Endothelial cell of umbilical vein (primary cell): ENCODE data around the gene CHRM4. TPM values are rescaled to one million over a fixed set of nuclear protein-coding genes. Genes with fewer than 3 reads are reported as not detected.

Experiments
- BruUV-seq: library from RNA; stranded (reverse); fragments of 400-500 nt; replicated peaks from 2 replicates; lab custom pipeline; 2021; lab: Mats Ljungman, UMichigan
- CTCF ChIA-PET: fragments of 300-600, 350-600 bp; sonication (Branson Sonifier 250); formaldehyde crosslinking; loops from one replicate; lab custom pipeline; 2021; ENCODE audit warnings: antibody characterized with exemption, inconsistent platforms; lab: Charles Lee
- POLR2A ChIA-PET: fragments of 300-600, 350-600 bp; sonication (Branson Sonifier 250); formaldehyde crosslinking; loops from one replicate; lab custom pipeline; 2021; ENCODE audit warnings: antibody characterized with exemption, inconsistent platforms; lab: Charles Lee
- DNase-seq: peaks from one replicate; pipeline ENCODE4 v3.0.0-alpha.2; 2011; ENCODE audit warnings: low read depth, low spot score
- FAIRE-seq: peaks from 2 replicates; lab custom pipeline; 2011; peaks lifted over from hg19 to GRCh38; lab: Jason Lieb, UNC
- H2AFZ ChIP-seq: 2 replicates; pipeline ENCODE4 v1.6.0; 2012; ENCODE audit warnings: low read depth, low read length, control low read depth, inconsistent platforms
- H3K27ac ChIP-seq: 2 replicates; pipeline ENCODE4 v1.5.1; 2011; ENCODE audit warnings: low read depth, mild to moderate bottlenecking, control low read depth, low read length, moderate library complexity; ENCODE audit not compliant: insufficient read depth
- H3K27me3 ChIP-seq, 2 experiments: 2 replicates each; pipeline versions ENCODE4 v1.6.0 to v1.6.1; 2011; ENCODE audit warnings: low read length in 2 of 2, mixed read lengths in 1 of 2; ENCODE audit not compliant: control insufficient read depth in 2 of 2, insufficient read depth in 2 of 2
- H3K36me3 ChIP-seq, 2 experiments: 2 replicates in 1 of 2; 3 replicates in 1 of 2; pipeline ENCODE4 v1.5.1; 2011; ENCODE audit warnings: low read length in 2 of 2, mild to moderate bottlenecking in 1 of 2, moderate library complexity in 1 of 2; ENCODE audit not compliant: control insufficient read depth in 2 of 2, insufficient read depth in 2 of 2; ENCODE audit errors: extremely low read depth in 1 of 2
- H3K4me1 ChIP-seq: 3 replicates; pipeline ENCODE4 v1.5.1; 2011; ENCODE audit warnings: mild to moderate bottlenecking, low read length; ENCODE audit not compliant: control insufficient read depth, insufficient read depth; ENCODE audit errors: extremely low read depth
- H3K4me2 ChIP-seq: 2 replicates; pipeline ENCODE4 v1.6.1; 2011; ENCODE audit warnings: low read length, control low read depth, mixed read lengths; ENCODE audit not compliant: insufficient read depth
- H3K4me3 ChIP-seq, 3 experiments: fragments of 200-600 bp in 1 of 3; sonication (generic), shearing (Covaris generic) in 1 of 3; replicated peaks in 1 of 3; 2 replicates each; pipeline ENCODE4 v1.5.1; 2011 to 2016; ENCODE audit warnings: control low read depth in 3 of 3, low read length in 3 of 3, mild to moderate bottlenecking in 2 of 3, inconsistent platforms in 1 of 3, low read depth in 1 of 3, moderate library complexity in 1 of 3; ENCODE audit not compliant: insufficient read depth in 1 of 3
- H3K79me2 ChIP-seq: 2 replicates; pipeline ENCODE4 v1.6.0; 2012; ENCODE audit warnings: low read length, inconsistent platforms; ENCODE audit not compliant: control insufficient read depth, insufficient read depth
- H3K9ac ChIP-seq: replicated peaks from 2 replicates; pipeline ENCODE3; 2011; ENCODE audit warnings: low read length, control low read depth; ENCODE audit not compliant: insufficient read depth; ENCODE audit errors: extremely low read depth
- H3K9me1 ChIP-seq: replicated peaks from 3 replicates; pipeline ENCODE4 v1.6.0; 2011; ENCODE audit warnings: mild to moderate bottlenecking, low read length; ENCODE audit not compliant: control insufficient read depth, insufficient read depth; ENCODE audit errors: extremely low read depth
- H3K9me3 ChIP-seq: replicated peaks from 2 replicates; pipeline ENCODE4 v1.5.1; 2012; ENCODE audit warnings: low read length, inconsistent platforms; ENCODE audit not compliant: control insufficient read depth, insufficient read depth
- H4K20me1 ChIP-seq: replicated peaks from 2 replicates; pipeline ENCODE3; 2011; ENCODE audit warnings: mild to moderate bottlenecking, low read length; ENCODE audit not compliant: control insufficient read depth, insufficient read depth; ENCODE audit errors: extremely low read depth
- CTCF ChIP-seq, 2 donors: IDR thresholded peaks; 1 replicate in 1 of 2; 2 replicates in 1 of 2; pipeline ENCODE4 v1.5.1; 2011; ENCODE audit warnings: low read length in 2 of 2, mild to moderate bottlenecking in 2 of 2, moderate library complexity in 2 of 2, control low read depth in 1 of 2, inconsistent platforms in 1 of 2, low read depth in 1 of 2; ENCODE audit not compliant: insufficient read depth in 1 of 2; ENCODE audit errors: extremely low read depth in 1 of 2
- EZH2 ChIP-seq: IDR thresholded peaks from 2 replicates; pipeline ENCODE4 v1.6.1; 2012; ENCODE audit warnings: borderline replicate concordance, low read depth, mild to moderate bottlenecking, moderate library complexity, low read length, inconsistent platforms; ENCODE audit not compliant: severe bottlenecking
- FOS ChIP-seq: IDR thresholded peaks from 2 replicates; pipeline ENCODE4 v1.6.1; 2011; ENCODE audit warnings: mild to moderate bottlenecking, low read length, moderate library complexity, borderline replicate concordance; ENCODE audit not compliant: insufficient read depth
- GATA2 ChIP-seq: IDR thresholded peaks from 2 replicates; pipeline ENCODE4 v1.7.0; 2011; ENCODE audit warnings: low read depth, mild to moderate bottlenecking, moderate library complexity, mixed read lengths, low read length; ENCODE audit not compliant: insufficient read length, insufficient read depth
- JUN ChIP-seq: IDR thresholded peaks from 2 replicates; pipeline ENCODE4 v1.6.1; 2011; ENCODE audit warnings: borderline replicate concordance, low read depth; ENCODE audit not compliant: insufficient read length, insufficient read depth
- MAX ChIP-seq: IDR thresholded peaks from 2 replicates; pipeline ENCODE4 v1.6.1; 2011; ENCODE audit not compliant: insufficient read depth, insufficient read length
- MYC ChIP-seq: IDR thresholded peaks from one replicate; pipeline ENCODE4 v1.6.1; 2011; ENCODE audit warnings: mild to moderate bottlenecking, low read depth, low read length
- POLR2A ChIP-seq: IDR thresholded peaks from 2 replicates; pipeline ENCODE4 v1.6.1; 2012; ENCODE audit warnings: low read depth, mild to moderate bottlenecking, control low read depth, low read length
- POLR2AphosphoS5 ChIP-seq: IDR thresholded peaks from 2 replicates; pipeline ENCODE4 v1.6.1; 2012; ENCODE audit warnings: low read depth, mild to moderate bottlenecking, control low read depth, low read length, moderate library complexity; ENCODE audit not compliant: insufficient read depth
- dilution Hi-C: fragments of 300-500 bp; cut with MboI; formaldehyde crosslinking; loops from one replicate; pipeline ENCODE4 v1.15.0; 2019; ENCODE audit warnings: low sequenced_read_pairs; ENCODE audit not compliant: extremely low pct_ligation_motif_present
- intact Hi-C: fragments of 100-400 bp; cut with micrococcal nuclease; formaldehyde crosslinking; loops from one replicate; pipeline ENCODE4 v1.10.0; 2022
- polyA plus RNA-seq, 4 experiments: library from polyadenylated mRNA; depleted of rRNA in 3 of 4; stranded (reverse) in 3 of 4; unstranded in 1 of 4; fragments of >200 nt; gene quantifications; 2 replicates each; pipeline versions ENCODE4 v1.2.1 to v1.2.3, GENCODE V29; 2011 to 2012; ENCODE audit warnings: missing spikeins in 1 of 4
- total RNA-seq: library from RNA; stranded (reverse); gene quantifications from 2 replicates; pipeline ENCODE4 v1.2.3, GENCODE V29; 2021

The CHRM4 gene
- total and polyA plus RNA-seq, 2 donors (not counting 3 experiments of a cell fraction or from before 2014, with no cell fraction given): 0.04 to 0.22 TPM

- Histone ChIP-seq H3K36me3 (no peaks in the 10 kb centered on the region), H3K9me1 (no peaks in the 10 kb centered on the region), H3K9ac (no peak overlapping the region), H3K4me1 (peaks cover 3% of the 10 kb centered on the region), H3K79me2 (no peaks in the 10 kb centered on the region), H3K27ac (no peak overlapping the region), H3K4me3 (no peak overlapping the region), H3K4me2 (no peak overlapping the region), H3K9me3 (no peaks in the 10 kb centered on the region), H4K20me1 (no peaks in the 10 kb centered on the region), H3K27me3 (peaks cover 32 to 34% of the 10 kb centered on the region in 2 experiments), H2AFZ (no peak overlapping the region)
- DNase-seq (no peak), FAIRE-seq (no peak)
- intact Hi-C loops (no loop called here), dilution Hi-C loops (no loop called here)
- ChIA-PET POLR2A (no interaction called here), CTCF (interaction anchor here (1.2 kb wide), 1 partner anchor 28 kb away, joined by 3 read pairs; no protein-coding TSS in a partner anchor)
- BruUV-seq: no TSS peak
- no peak for TF ChIP-seq POLR2A
- no peak for TF ChIP-seq FOS
- no peak for TF ChIP-seq POLR2AphosphoS5
- no peak for TF ChIP-seq MAX
- TF ChIP-seq CTCF (IDR thresholded peaks at IDR 0.05; ENCODE audit: extremely low read depth in 1 of 2, insufficient read depth in 1 of 2, low read depth in 1 of 2, low read length in 2 of 2): no peak
- no peak for TF ChIP-seq JUN
- TF ChIP-seq GATA2: no peak
- TF ChIP-seq EZH2: no peak
- TF ChIP-seq MYC: no peak
Measured at GRCh38 chr11:46335890-46336562, 55.5 kb downstream of the CHRM4 start.
